Hepatocyte (in vitro differentiated cells): ENCODE results near the gene EMC1. TPM values are rescaled to one million over a fixed set of nuclear protein-coding genes. Genes with fewer than 3 reads are reported as not detected.
"Not testable (repeated sequence)": the region's sequence is repeated elsewhere in the genome, so short reads cannot be mapped to it uniquely, and the experiment has no call there.

Experiments
- DNase-seq: peaks from one replicate; pipeline ENCODE4 v3.0.0-alpha.2; 2016; ENCODE audit warnings: low spot score
- H2AFZ ChIP-seq: fragments of 200-600 bp; sonication (generic); 2 replicates; pipeline ENCODE4 v1.6.0; 2016; ENCODE audit warnings: antibody characterized with exemption, mild to moderate bottlenecking
- H3K27ac ChIP-seq: fragments of 200-600 bp; sonication (generic); 2 replicates; pipeline ENCODE4 v1.5.1; 2016; ENCODE audit warnings: mild to moderate bottlenecking
- H3K27me3 ChIP-seq: fragments of 200-600 bp; sonication (generic); 2 replicates; pipeline ENCODE4 v1.6.1; 2016
- H3K36me3 ChIP-seq: fragments of 200-600 bp; sonication (generic); replicated peaks from 2 replicates; pipeline ENCODE4 v1.5.1; 2016; ENCODE audit warnings: low read depth; ENCODE audit not compliant: insufficient read depth
- H3K4me1 ChIP-seq: fragments of 200-600 bp; sonication (generic); 2 replicates; pipeline ENCODE4 v1.5.1; 2016; ENCODE audit warnings: mild to moderate bottlenecking, moderate library complexity; ENCODE audit not compliant: insufficient read depth
- H3K4me2 ChIP-seq: fragments of 200-600 bp; sonication (generic); 2 replicates; pipeline ENCODE4 v1.6.0; 2016
- H3K4me3 ChIP-seq: fragments of 200-600 bp; sonication (generic); 2 replicates; pipeline ENCODE4 v1.5.1; 2016; ENCODE audit warnings: mild to moderate bottlenecking
- H3K79me2 ChIP-seq: fragments of 200-600 bp; sonication (generic); 2 replicates; pipeline ENCODE4 v1.6.0; 2017; ENCODE audit warnings: mild to moderate bottlenecking
- H3K9me2 ChIP-seq: fragments of 200-600 bp; sonication (generic); replicated peaks from 2 replicates; pipeline ENCODE4 v1.6.0; 2017; ENCODE audit warnings: mild to moderate bottlenecking; ENCODE audit not compliant: insufficient read depth
- H3K9me3 ChIP-seq: fragments of 200-600 bp; sonication (generic); 2 replicates; pipeline ENCODE4 v1.5.1; 2016; ENCODE audit warnings: low read depth, mild to moderate bottlenecking
- H4K20me1 ChIP-seq: fragments of 200-600 bp; sonication (generic); 2 replicates; pipeline ENCODE4 v1.6.0; 2016; ENCODE audit warnings: mild to moderate bottlenecking; ENCODE audit not compliant: insufficient read depth, poor library complexity, severe bottlenecking
- EZH2 ChIP-seq: fragments of 200-600 bp; sonication (generic); IDR thresholded peaks from 2 replicates; pipeline ENCODE4 v1.6.1; 2016; ENCODE audit warnings: antibody characterized with exemption, mild to moderate bottlenecking, borderline replicate concordance
- EZH2phosphoT487 ChIP-seq: fragments of 200-600 bp; sonication (generic); IDR thresholded peaks from one replicate; pipeline ENCODE4 v1.6.1; 2018; ENCODE audit warnings: antibody characterized with exemption, mild to moderate bottlenecking, low read depth, moderate library complexity; ENCODE audit not compliant: unreplicated experiment, severe bottlenecking
- WGBS: methylation state at CpG from one replicate; pipeline ENCODE4 v1.1.6; 2016; ENCODE audit warnings: low lambda C conversion rate; ENCODE audit errors: missing lambda C conversion rate; 5-methylcytosine and 5-hydroxymethylcytosine counted together
- polyA plus RNA-seq: library from polyadenylated mRNA; unstranded; fragments of >200 nt; fragmentation: Nextera tagmentation; extraction: Ambion mirVana; gene quantifications from 2 replicates; pipeline ENCODE4 v1.2.1, GENCODE V29; 2016
- total RNA-seq: library from RNA; depleted of rRNA; stranded (reverse); fragments of >200 nt; gene quantifications from 2 replicates; pipeline ENCODE4 v1.2.3, GENCODE V29; 2014
- TF ChIP-seq, protein P1 (sequence below): fragments of 200-600 bp; sonication (generic); IDR thresholded peaks from 2 replicates; pipeline ENCODE4 v1.5.1; 2016; ENCODE audit warnings: antibody characterized with exemption, mild to moderate bottlenecking; ENCODE audit not compliant: poor library complexity

EMC1 gene
- total and polyA plus RNA-seq, 2 experiments from 2014 or later: 33.2 to 35.8 TPM

DNA sequence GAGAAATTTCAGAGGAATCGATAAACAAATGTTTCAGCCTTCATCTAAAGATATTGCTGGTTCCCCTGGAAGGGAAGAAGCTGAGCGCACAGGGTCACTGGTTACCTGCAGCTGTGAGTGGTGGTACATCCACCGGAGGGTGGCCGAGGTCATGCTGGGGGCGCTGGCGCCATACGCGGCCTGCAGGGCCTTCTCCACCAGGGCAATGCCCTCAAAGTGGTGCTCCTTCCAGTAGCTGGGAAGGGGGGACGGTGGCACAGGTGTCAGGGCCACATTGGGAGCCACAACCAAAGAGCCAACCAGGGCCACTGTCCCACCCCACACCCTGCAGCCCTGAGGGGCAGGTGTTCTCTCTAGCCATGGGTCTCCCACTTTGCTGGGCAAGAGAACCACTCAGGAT lies 32.6 kb upstream of the EMC1 start:
- no peak for DNase-seq
- Histone ChIP-seq H4K20me1 (no peaks in the 10 kb centered on the region), H3K27me3 (no peaks in the 10 kb centered on the region), H3K4me3 (no peak overlapping the region), H3K4me2 (no peak overlapping the region), H3K4me1 (no peaks in the 10 kb centered on the region), H2AFZ (no peak overlapping the region), H3K79me2 (no peaks in the 10 kb centered on the region), H3K36me3 (no peaks in the 10 kb centered on the region), H3K9me3 (no peaks in the 10 kb centered on the region), H3K9me2 (no peaks in the 10 kb centered on the region), H3K27ac (no peak overlapping the region)
- TF ChIP-seq, protein P1, sequence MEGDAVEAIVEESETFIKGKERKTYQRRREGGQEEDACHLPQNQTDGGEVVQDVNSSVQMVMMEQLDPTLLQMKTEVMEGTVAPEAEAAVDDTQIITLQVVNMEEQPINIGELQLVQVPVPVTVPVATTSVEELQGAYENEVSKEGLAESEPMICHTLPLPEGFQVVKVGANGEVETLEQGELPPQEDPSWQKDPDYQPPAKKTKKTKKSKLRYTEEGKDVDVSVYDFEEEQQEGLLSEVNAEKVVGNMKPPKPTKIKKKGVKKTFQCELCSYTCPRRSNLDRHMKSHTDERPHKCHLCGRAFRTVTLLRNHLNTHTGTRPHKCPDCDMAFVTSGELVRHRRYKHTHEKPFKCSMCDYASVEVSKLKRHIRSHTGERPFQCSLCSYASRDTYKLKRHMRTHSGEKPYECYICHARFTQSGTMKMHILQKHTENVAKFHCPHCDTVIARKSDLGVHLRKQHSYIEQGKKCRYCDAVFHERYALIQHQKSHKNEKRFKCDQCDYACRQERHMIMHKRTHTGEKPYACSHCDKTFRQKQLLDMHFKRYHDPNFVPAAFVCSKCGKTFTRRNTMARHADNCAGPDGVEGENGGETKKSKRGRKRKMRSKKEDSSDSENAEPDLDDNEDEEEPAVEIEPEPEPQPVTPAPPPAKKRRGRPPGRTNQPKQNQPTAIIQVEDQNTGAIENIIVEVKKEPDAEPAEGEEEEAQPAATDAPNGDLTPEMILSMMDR: no peak
- TF ChIP-seq EZH2phosphoT487 (no peak), EZH2 (no peak)
- WGBS: 96% methylated on average over 9 of the region's 9 CpGs

GRCh38 chr1:19274636-19275035 lies 23.3 kb upstream of the EMC1 start:
- H2AFZ ChIP-seq: no peak overlapping the region
- H3K27me3 ChIP-seq: no peaks in the 10 kb centered on the region
- H3K4me3 ChIP-seq: no peak overlapping the region
- no peaks in the 10 kb centered on the region for H3K9me2 ChIP-seq
- H3K4me1 ChIP-seq: no peaks in the 10 kb centered on the region
- no peaks in the 10 kb centered on the region for H3K9me3 ChIP-seq
- H3K4me2 ChIP-seq: no peak overlapping the region
- WGBS: 93% methylated on average over 5 of the region's 5 CpGs
- no peak for DNase-seq
- H4K20me1 ChIP-seq: no peaks in the 10 kb centered on the region
- no peaks in the 10 kb centered on the region for H3K79me2 ChIP-seq
- TF ChIP-seq EZH2 (no peak), EZH2phosphoT487 (no peak)
- TF ChIP-seq, protein P1: no peak
- no peaks in the 10 kb centered on the region for H3K36me3 ChIP-seq
- no peak overlapping the region for H3K27ac ChIP-seq

GRCh38 chr1:19273844-19274531 lies 22.7 kb upstream of the EMC1 start:
- 97% methylated on average over 33 of the region's 66 CpGs for WGBS
- H3K4me1 ChIP-seq, H2AFZ ChIP-seq, H3K27ac ChIP-seq, H3K9me3 ChIP-seq, H4K20me1 ChIP-seq, H3K4me3 ChIP-seq, DNase-seq, H3K9me2 ChIP-seq, H3K4me2 ChIP-seq, H3K36me3 ChIP-seq, H3K79me2 ChIP-seq, H3K27me3 ChIP-seq: not testable (repeated sequence)

GRCh38 chr1:19273106-19273843 lies 22.0 kb upstream of the EMC1 start:
- H3K79me2 ChIP-seq: no peaks in the 10 kb centered on the region
- no peak for DNase-seq
- H3K36me3 ChIP-seq: no peaks in the 10 kb centered on the region
- TF ChIP-seq, protein P1: no peak
- TF ChIP-seq EZH2phosphoT487: no peak
- no peak for TF ChIP-seq EZH2
- H3K27ac ChIP-seq: no peak overlapping the region
- H4K20me1 ChIP-seq: no peaks in the 10 kb centered on the region
- H3K9me3 ChIP-seq: no peaks in the 10 kb centered on the region
- H3K9me2 ChIP-seq: no peaks in the 10 kb centered on the region
- H3K4me3 ChIP-seq: no peak overlapping the region
- H3K27me3 ChIP-seq: no peaks in the 10 kb centered on the region
- WGBS: 94% methylated on average over 21 of the region's 22 CpGs
- H3K4me1 ChIP-seq: no peaks in the 10 kb centered on the region
- H2AFZ ChIP-seq: no peak overlapping the region
- no peak overlapping the region for H3K4me2 ChIP-seq
